Globus pallidus (tissue), 1 donor: ENCODE measurements around the gene RIIAD1.
"Not testable (repeated sequence)": the region's sequence is repeated elsewhere in the genome, so short reads cannot be mapped to it uniquely, and the experiment has no call there.

Experiments
- DNase-seq: peaks from one replicate; pipeline ENCODE4 v3.0.0-alpha.2; 2015; ENCODE audit warnings: low spot score

RIIAD1 gene, protein sequence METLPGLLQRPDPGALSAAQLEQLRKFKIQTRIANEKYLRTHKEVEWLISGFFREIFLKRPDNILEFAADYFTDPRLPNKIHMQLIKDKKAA

DNA sequence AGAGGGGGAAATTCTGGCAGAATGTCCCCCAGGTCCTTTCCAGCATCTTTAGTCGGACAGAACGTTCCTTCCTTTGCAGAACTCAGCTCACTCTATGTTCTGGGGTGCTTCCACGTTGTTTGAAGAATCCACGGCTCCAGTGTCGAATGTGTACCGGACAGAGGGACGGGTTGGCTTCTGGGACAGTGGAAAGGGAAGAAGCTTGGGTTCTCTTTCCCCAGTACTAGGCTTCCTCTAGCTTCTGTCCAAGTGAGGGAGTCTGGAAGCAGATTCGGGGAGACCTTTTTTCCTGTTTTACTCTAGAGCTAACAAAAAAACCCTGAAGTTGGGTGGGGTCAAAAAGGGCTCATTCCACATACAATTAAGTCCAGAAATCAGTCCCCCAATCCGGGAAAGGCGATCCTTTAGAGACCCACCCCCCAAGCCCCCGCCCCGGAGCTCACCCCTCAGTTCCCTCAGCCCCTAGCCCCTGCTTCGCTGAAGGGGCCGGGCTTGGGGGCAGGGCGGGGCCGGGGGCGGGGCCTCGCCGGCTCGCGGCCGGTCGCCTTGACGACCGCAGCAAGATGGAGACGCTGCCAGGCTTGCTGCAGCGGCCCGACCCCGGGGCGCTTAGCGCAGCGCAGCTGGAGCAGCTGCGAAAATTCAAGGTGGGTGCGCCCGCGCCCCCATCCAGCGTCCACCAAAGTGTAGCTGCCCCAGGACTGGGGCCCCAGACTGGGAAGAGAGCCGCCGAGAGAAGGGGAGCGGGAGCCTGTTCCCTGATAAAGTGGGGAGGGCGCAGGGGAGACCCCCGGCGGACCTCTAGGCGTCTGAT is at the start of gene RIIAD1:
RIIAD1 (plus strand) TSS at position 549 of the 814 bp plus-strand sequence; CDS start at position 564, 15 bp downstream.
- no peak for DNase-seq

DNA sequence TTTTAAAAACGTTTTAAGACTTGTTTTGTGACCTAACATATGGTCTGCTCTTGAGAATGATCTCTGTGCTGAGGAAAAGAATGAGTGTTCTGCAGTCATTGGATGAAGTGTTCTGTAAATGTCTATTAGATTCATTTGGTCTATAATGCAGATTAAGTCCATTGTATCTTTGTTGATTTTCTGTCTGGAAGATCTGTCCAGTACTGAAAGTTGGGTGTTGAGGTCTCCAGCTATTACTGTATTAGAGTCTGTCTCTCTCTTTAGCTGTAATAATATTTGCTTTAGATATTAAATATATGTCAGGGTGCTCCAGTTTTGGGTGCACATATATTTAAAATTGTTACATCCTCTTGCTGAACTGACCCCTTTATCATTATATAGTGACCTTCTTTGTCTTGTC is 47.9 kb upstream of the RIIAD1 start:
- DNase-seq: no peak

DNA sequence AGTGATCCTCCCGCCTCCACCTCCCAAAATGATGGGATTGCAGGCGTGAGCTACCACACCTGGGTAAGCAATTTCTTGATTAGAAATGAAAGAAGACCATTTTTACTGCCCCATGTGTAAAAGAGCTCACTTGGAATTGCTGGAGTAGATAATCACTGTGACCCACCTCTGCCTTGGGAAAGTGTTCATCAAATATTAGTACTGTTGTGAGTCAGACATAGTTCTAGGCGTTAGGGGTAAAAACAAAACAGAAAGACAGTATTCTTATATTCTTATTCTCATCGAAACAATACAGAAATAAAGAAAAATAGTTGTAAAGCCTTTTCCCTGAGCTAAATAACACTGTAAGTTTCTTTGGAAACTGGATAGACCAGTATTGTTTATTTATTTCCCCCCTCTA is 40.9 kb upstream of the RIIAD1 start:
- DNase-seq: no peak

DNA sequence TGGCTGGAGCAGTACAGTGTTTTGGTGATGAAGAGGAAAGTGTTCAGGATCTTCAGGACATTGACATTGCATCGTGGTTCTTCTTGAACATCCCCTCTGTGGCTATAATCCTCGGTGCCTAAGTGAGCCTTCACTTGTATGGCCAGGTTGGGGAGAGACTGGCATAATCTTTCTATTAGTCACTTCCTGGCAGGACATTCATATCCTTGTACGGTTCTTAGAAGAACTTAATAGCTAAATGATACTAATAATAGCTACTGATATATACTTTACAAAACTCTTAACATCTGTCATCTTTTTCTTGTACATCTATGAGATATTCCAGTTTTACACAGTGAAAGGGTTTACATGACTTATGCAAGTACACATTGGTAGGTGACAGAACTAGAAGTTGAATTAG is 40.5 kb upstream of the RIIAD1 start:
- DNase-seq: no peak

DNA sequence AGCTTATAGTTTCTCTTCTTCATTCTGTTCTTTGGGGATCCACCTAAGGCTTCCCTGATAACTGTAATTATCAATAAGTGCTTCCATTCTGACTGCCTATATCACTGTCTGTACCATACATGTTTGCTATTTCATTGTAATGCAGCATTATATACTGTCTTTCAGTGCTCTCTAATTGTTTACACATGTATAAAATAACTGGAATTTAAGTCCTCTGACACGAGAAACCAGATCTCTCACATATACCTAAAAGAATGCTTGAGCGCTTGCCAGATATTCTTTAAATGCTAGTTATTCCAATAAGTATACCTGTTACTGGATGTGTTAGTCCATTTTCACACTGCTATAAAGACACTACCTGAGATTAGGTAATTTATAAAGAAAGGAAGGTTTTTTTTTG is 39.4 kb upstream of the RIIAD1 start:
- DNase-seq: no peak

DNA sequence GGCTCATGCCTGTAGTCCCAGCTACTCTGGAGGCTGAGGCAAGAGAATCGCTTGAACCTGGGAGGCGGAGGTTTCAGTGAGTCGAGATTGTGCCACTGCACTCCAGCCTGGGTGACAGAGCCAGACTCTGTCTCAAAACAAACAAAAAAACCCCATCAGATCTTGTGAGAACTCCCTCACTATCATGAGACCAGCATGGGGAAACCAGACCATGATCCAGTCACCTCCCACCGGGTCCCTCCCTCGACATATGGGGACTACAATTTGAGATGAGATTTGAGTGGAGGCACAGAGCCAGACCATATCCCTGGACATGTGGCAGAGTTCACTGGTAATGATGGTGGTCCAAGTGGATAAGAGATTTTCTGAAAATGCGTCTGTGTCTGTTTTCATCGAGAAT is 38.4 kb upstream of the RIIAD1 start:
- not testable (repeated sequence) for DNase-seq

DNA sequence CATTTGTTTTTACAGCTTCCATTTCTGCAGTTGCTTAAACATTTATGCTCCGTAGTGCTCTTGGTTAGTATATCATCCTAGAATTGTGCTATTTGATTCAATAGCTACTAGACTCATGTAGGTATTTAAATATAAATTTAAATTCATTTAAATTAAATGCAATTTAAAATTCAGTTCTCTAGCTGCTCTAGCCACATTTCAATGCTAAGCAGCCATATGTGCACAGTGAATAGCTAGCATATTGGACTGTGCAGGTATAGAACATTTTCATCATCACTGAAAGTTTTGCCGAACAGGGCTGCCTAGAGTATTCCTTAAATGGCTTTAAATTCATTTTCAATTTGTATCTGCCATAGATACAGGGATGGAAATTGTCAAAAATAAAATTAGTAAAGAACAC is 37.2 kb upstream of the RIIAD1 start:
- no peak for DNase-seq

DNA sequence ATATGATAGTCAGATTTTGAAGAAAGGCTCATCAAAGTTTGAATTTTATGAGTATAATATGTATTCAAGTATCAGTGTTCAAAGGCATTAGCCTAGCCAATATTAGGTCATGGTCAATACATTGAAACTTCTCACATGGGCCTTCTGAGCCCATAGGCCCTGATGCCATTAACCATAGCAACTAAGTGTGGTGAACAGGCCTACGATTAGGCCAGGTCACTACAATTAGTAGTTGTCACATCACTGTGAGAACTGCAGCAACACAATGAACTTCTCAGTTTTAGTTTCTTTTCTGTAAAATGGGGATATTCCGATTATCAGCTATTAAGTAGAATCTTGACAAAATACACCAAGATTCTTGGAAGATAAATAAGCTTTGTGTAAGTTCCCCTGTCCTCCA is 34.8 kb upstream of the RIIAD1 start:
- DNase-seq: no peak

DNA sequence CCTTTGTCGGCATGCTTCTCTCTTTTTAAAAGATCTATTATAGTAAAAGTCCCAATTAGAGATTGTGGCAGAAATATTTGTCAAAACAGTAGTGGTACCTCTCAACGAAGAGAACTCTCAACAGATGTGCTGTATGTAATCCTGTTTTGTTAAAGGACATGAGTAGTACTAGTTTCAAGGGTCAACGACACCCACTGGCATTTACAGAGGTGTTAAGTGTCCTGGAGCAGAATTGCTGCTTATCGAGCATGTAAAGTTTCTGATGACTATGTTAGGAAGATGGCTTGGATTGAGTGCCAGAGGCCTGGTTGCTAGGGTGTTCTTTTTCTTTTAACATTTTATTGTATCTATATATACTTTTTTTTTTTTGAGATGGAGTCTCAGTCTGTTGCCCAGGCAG is 31.8 kb upstream of the RIIAD1 start:
- DNase-seq: no peak

DNA sequence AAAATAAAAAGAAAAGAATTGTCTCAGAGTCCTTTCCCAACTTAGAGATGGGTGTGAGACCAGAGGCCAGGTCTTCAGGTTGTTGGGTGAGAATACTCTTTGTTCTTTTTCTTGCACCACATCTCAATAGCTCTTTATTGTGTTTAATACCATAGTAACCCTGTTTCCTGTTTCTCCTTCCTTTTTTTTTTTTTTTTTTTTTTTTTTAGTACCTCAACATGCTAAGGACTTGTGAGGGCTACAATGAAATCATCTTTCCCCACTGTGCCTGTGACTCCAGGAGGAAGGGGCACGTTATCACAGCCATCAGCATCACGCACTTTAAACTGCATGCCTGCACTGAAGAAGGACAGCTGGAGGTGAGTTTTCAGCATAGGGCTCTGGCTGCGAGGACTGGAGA is 29.1 kb upstream of the RIIAD1 start:
- DNase-seq: no peak

DNA sequence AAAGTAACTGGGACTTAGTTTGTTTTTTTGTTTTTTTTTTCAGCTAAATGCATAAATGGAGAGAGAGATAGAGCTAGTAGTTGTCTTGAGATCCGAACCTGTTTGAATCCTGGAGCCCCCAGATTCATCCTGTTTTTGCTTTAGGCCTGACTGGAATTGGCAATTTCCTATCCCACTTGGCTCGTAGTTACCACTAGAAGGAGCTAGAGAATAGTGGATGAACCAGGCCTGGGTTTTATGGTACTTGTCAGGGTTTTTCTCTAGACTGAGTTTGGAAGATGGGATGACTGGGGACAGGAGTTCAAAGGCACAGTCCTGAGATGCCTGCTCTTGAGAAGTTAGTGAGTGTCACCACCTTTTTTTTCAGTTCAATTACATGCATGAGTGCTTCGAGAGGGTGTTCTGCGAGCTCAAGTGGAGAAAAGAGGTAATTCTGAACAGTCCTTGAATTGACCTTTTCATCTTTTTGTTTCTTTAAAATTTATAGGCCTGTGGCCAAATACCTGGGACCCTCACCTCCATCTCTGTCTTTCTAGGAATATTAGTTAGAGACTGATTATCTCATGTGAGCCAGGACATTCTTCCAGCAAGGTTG is 28.2 kb upstream of the RIIAD1 start:
- DNase-seq: peak; percentile 47

DNA sequence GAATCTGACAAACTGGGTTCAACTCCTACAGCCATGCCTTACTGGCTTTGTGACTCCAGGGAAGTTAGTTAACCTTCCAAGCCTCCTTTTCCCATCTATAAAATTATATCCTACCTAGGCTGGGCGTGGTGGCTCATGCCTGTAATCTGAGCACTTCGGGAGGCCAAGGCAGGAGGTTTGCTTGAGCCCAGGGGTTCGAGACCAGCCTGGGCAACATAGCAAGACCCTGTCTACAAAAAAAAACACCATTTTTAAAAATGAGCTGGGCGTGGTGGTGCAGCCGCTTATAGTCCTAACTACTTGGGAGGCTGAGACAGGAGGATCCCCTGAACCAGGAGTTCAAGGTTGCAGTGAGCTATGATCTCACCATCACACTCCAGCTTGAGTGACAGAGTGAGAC is 19.8 kb upstream of the RIIAD1 start:
- no peak for DNase-seq

DNA sequence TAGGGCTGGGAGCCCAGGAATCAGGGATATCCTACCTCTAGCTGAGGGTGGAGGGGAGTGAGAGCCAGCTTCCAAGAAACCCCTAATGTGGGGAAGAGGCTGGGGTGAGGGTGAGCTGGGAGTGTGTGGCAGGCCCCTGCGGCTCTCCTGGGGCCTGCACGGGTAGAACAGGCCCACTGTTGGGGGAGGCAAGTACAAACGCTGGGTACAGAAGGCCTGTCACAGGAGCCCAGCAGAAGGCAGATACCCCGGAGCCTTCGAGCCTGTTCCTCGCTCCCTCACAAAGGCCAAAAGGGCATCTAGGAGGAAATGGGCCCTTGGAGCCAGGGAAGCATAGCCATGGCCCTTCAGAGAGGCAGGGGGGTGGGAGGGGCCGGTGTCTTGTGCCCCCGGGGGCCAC is 18.4 kb upstream of the RIIAD1 start:
- no peak for DNase-seq

DNA sequence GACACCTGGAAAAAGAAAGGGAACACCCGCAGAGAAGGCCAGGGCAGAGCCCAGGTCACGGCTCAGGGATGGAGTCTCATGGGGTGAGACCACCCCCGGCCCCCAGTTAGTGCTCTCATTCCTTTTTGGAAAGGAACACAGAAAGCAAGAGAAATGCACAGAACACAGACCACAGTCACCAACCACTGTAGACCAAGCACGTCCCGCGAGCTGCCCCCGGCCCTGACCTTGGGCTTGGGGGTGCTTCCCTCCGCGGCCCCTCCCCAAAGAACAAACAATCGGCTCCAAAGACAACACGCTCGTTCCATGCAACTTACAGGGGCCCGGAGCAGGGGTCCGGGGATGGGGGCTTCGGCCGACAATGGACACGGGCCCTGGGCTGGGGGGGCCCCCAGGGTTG is 17.5 kb upstream of the RIIAD1 start:
- DNase-seq: no peak

DNA sequence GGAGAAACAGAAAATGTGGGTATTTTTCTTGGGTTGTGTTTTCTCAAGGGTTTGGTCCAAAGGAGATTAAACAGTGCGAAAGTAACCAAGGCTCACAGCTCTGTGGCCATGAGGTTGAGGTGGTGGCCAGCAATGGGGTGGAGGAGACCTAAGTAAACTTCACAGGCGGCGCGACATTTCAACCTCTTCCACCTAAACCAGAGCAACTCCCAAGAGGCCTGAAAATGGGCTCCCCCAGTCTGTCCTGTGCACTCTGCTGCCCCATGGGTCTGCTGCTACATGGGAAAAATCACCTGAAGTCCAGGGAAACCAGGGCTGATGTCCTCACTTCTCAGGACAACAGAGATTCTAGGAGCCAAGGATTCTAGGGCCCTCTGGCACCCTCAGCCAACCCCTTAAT is 17.1 kb upstream of the RIIAD1 start:
- no peak for DNase-seq

DNA sequence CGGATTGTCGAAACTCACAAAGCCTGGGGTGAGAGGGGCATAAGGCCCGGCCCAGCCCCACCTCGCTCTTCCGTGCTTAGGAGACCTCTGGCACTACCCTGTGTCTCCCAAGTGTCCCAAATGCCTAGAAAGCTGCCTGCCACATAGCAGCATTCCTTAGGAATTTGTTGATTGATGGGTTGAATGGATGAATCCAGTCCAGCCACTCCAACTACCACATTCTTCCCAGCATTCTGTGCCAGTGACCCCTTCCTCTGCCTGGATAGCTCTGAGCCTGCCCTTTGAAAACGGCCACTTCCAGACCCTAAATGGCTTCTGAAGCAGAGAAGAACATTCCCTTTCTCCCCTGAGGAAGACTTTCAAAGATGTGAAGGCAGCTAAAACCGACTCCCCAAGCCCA is 16.2 kb upstream of the RIIAD1 start:
- DNase-seq: no peak

DNA sequence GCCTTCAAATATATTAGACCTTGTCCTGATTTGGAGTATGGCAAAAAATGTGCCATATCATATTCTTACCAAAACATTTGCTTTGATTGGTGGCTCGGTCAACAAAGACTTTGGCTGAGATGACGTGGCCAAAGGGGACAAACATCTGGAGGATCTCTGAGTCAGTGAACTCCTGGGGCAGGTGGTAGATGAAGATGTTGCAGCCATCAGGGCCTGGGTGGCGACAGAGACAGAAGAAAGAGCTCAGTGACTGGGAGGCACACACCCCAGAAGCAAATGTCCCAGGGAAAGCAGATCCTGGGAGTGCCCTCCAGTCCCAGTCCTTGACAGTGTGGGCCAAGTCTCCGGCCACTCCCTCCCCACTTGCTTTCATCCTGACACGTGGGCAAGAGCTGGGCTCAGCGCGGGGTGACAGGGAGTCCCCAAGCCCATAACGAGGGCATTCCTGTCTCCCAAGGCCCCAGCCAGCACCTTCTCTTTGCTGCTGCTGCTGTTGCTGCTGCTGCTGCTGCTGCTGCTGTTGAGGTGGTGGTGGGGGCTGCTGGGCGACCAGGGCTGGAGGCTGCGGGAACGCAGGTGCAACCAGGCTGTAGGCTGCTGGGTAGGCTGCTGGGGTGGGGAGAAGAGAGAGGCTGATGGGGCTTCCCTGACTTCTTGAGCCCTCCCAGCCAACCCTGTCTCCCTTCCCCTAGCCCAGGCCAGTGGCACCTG is 15.4 kb upstream of the RIIAD1 start:
- no peak for DNase-seq

DNA sequence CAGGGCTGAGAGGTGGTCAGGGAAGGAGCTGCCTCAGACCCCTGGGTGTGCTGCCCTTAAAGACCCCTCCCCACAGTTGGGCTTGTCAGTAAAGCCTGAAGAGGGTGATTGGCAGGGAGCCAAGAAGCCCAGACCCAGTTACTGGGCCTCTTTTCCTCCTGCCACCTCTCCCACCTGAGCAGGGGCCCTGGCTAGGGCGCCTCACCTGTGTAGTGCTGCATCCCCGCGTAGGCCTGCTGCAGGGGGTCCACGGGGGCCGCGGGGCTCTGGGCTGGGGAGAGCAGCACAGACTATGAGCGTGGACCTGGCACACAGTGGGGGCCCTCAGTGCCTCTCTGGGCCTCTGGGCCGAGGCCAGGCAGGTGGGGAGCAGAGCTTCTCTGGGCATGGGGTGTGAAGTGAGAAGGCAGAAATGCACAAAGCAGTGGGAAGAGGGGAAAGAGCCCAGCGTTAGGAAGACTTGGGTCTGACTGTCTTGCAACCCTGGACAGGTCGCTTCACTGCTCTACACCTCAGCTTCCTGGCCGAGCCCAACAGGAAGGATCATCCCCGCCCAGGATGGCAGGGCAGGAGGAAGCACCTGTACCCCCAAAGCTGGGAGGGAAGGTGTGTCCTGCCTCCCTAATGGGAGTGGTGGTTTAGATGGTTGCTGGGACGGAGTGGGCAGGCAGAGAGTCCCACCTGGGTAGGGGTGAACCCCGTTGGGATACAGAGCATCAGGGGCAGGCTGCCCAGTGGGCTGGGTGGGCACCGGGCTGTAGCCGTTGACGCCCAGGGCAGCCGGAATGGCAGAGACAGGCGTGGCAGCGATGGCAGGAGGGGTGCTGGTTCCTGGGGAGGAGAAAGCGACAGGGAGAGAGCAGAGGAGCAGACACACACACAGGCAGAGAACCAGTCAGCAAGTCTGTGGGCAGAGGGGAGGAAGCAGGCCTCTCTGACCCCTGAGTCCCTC is 14.6 kb upstream of the RIIAD1 start:
- DNase-seq: no peak

DNA sequence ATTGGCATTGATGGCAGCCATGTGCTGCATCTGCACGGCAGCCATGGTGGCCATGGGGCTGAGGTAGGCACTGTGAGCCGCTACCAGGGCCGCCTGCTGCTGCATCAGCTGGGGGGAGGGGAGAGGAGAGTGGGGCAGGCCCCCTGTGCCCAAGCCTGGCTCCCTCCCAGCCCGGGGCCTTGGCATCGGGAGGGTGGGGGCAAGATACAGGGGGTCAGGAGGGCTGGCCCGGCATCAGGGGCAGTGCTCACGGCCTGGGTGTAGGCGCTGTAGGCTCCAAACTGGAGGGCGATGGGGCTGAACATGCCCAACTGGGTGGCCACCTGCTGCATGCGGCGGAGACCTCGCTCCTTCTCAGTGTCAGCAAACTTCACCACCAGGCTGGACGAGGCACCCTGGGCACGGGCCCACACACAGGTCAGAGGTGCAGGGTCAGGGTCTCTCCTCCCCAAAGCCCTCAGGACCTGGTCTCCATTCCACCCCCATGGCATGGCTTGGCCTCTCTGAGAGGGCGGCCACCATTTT is 13.7 kb upstream of the RIIAD1 start:
- no peak for DNase-seq

DNA sequence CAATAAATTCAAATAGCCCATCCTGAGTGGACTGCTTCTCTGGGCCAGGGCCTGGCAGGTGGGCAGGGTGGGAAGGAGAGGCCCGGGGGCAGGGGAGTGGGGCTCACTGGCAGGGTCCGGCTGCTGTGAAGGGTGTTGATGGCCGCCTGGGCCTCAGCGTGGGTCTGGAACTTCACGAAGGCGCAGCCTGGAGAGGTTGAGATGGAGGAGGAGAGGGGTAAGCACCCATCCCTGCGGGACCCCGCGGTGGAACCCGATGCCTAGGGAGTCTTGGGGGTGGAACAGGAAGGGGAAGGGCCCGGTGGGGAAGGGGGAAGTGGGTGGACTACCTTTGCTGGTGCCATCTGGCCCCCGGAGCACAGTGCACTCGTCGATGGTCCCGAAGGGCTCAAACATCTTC is 12.4 kb upstream of the RIIAD1 start:
- no peak for DNase-seq

DNA sequence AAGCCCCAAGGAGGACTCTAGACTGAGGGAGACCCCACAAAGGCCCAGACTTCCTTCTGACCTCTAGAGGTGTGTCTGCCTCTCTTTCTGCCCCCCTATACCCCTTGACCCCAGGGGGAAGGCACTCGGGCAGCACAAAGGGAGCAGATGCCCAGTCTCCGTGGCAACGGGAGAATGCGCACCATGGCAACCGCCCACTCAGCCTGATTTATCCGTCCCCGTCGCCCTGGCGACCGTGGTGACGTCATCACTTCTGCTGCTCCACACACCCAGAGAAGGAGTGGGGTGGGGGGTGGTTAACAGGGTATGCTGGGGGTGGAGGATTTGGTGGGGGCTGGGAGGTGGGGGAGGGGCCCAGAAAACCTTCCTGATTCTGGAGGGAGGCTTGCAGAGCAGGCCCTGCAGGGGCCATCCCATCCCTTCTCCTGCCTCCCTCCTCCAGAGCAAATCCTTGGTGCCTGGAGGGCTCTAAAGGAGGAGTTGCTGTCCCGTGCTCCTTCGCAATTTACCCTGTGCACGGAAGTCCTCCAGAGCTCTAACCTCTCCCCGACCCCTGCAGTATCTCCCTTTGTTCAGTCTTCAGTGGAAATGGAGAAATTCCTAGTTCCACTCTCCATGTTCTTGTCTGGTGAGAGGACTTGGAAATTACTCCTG is 11.0 kb upstream of the RIIAD1 start:
- DNase-seq: peak; percentile 39
